HUES64 (cell line): ENCODE results near the gene POU3F3.

Experiments used
- H3K27ac ChIP-seq: 2 replicates; pipeline ENCODE4 v1.7.0; 2013; ENCODE audit warnings: low read depth, low read length, inconsistent platforms
- H3K27me3 ChIP-seq: 2 replicates; pipeline ENCODE4 v1.6.1; 2013; ENCODE audit warnings: mild to moderate bottlenecking, low read length; ENCODE audit not compliant: insufficient read depth
- H3K36me3 ChIP-seq: 2 replicates; pipeline ENCODE4 v1.6.1; 2013; ENCODE audit warnings: mild to moderate bottlenecking, low read length; ENCODE audit not compliant: insufficient read depth
- H3K4me1 ChIP-seq: 2 replicates; pipeline ENCODE4 v1.6.1; 2013; ENCODE audit warnings: mild to moderate bottlenecking, low read length, moderate library complexity; ENCODE audit not compliant: insufficient read depth
- H3K4me3 ChIP-seq: 2 replicates; pipeline ENCODE4 v1.5.1; 2013; ENCODE audit warnings: mild to moderate bottlenecking, low read length, moderate library complexity
- H3K9ac ChIP-seq: 2 replicates; pipeline ENCODE4 v1.6.1; 2013; ENCODE audit warnings: mild to moderate bottlenecking, low read depth, low read length
- H3K9me3 ChIP-seq: 2 replicates; pipeline ENCODE4 v1.6.1; 2013; ENCODE audit warnings: low read depth, low read length; ENCODE audit not compliant: insufficient read depth
- WGBS: fragments of 150-250, 120-280 bp; methylation state at CpG from one replicate; pipeline ENCODE4 v1.1.7; 2013; ENCODE audit warnings: missing lambda C conversion rate; 5-methylcytosine and 5-hydroxymethylcytosine counted together

Gene POU3F3

GRCh38 chr2:104885119-104885782 is 31.3 kb downstream of the POU3F3 start:
- Histone ChIP-seq H3K27me3 (peaks cover 6% of the 10 kb centered on the region; the same call in 1 of the 2 replicates), H3K4me1 (no peaks in the 10 kb centered on the region; the same call in 1 of the 2 replicates), H3K27ac (no peak overlapping the region), H3K36me3 (no peaks in the 10 kb centered on the region), H3K9ac (no peak overlapping the region), H3K9me3 (no peaks in the 10 kb centered on the region), H3K4me3 (no peak overlapping the region)
- 73% methylated on average over 5 of the region's 5 CpGs for WGBS

DNA sequence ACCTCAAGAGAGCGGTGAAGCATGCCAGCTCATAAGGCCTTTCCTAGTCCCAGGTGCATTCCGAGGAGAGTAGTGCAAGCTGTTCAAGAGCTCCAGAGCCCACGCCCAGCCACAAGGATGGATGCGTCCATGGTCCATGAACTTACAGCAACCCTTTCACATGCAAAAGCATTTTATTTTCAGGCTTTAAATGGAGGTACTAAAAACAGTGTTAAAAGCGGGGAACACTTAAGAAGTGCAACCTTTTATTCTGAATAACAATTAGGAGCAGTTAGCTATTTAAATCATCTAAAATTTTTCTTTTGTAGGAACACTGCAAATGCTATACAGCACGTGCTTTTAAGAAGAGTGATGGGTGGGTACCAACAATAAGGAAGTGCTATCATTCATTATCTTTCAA is 33.8 kb downstream of the POU3F3 start:
- H3K27ac ChIP-seq: no peak overlapping the region
- WGBS: 69% methylated on average over 5 of the region's 6 CpGs
- no peaks in the 10 kb centered on the region for H3K36me3 ChIP-seq
- H3K9me3 ChIP-seq: no peaks in the 10 kb centered on the region
- H3K4me1 ChIP-seq: no peaks in the 10 kb centered on the region; the same call in 1 of the 2 replicates
- H3K27me3 ChIP-seq: 0 out of 2 replicates have a peak, but pooled peaks cover 5% of the 10 kb centered on the region
- H3K4me3 ChIP-seq: no peak overlapping the region
- no peak overlapping the region for H3K9ac ChIP-seq

- Histone ChIP-seq H3K27ac (no peak overlapping the region), H3K9ac (no peak overlapping the region)
Observed at GRCh38 chr2:104888489-104889258, 34.8 kb downstream of the POU3F3 start.

GRCh38 chr2:104889291-104889959 is 35.5 kb downstream of the POU3F3 start:
- no peak overlapping the region for H3K27ac ChIP-seq
- H3K27me3 ChIP-seq: no peaks in the 10 kb centered on the region
- H3K9ac ChIP-seq: no peak overlapping the region
- H3K4me3 ChIP-seq: no peak overlapping the region
- no peaks in the 10 kb centered on the region for H3K36me3 ChIP-seq
- no peaks in the 10 kb centered on the region for H3K9me3 ChIP-seq
- H3K4me1 ChIP-seq: no peaks in the 10 kb centered on the region; the same call in 1 of the 2 replicates
- 87% methylated on average over 8 of the region's 8 CpGs for WGBS

More at GRCh38 chr2:104888489-104889258, 34.8 kb downstream of the POU3F3 start:
- WGBS: 95% methylated on average over 6 of the region's 7 CpGs
- H3K4me3 ChIP-seq: no peak overlapping the region
- H3K36me3 ChIP-seq: no peaks in the 10 kb centered on the region
- no peaks in the 10 kb centered on the region for H3K9me3 ChIP-seq
- H3K27me3 ChIP-seq: 0 out of 2 replicates have a peak, but pooled peaks cover 5% of the 10 kb centered on the region
- no peaks in the 10 kb centered on the region; the same call in 1 of the 2 replicates for H3K4me1 ChIP-seq

GRCh38 chr2:104889960-104890684 is 36.2 kb downstream of the POU3F3 start:
- H3K27ac ChIP-seq: no peak overlapping the region
- H3K9me3 ChIP-seq: no peaks in the 10 kb centered on the region
- WGBS: 93% methylated on average over 15 of the region's 15 CpGs
- no peaks in the 10 kb centered on the region for H3K27me3 ChIP-seq
- no peaks in the 10 kb centered on the region for H3K36me3 ChIP-seq
- no peaks in the 10 kb centered on the region; the same call in 1 of the 2 replicates for H3K4me1 ChIP-seq
- no peak overlapping the region for H3K4me3 ChIP-seq
- no peak overlapping the region for H3K9ac ChIP-seq

DNA sequence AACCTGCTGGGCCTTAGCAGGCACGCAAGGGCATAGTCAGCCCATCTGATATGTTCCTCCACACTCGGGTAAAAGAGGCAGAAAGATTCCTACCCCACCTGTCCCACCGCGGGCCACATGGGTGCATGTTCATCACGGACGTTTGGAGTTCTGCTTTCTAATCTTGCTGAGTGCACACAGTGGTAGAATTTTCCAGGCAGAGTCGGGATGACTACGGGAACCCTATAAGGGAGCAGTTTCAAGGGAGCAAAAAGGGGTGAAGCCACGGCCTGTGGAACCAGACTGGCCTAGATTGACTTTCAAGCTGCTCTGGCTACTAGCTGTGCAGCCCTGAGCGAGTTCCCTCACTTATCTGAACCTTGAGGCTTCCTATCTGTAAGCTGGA is 36.8 kb downstream of the POU3F3 start:
- Histone ChIP-seq H3K9ac (no peak overlapping the region), H3K9me3 (no peaks in the 10 kb centered on the region), H3K36me3 (no peaks in the 10 kb centered on the region), H3K4me3 (no peak overlapping the region), H3K27ac (no peak overlapping the region), H3K4me1 (no peaks in the 10 kb centered on the region; the same call in 1 of the 2 replicates), H3K27me3 (no peaks in the 10 kb centered on the region)
- 95% methylated on average over 10 of the region's 10 CpGs for WGBS

GRCh38 chr2:104891145-104891544 is 37.2 kb downstream of the POU3F3 start:
- Histone ChIP-seq H3K27ac (no peak overlapping the region), H3K9me3 (no peaks in the 10 kb centered on the region), H3K4me3 (no peak overlapping the region), H3K36me3 (no peaks in the 10 kb centered on the region), H3K9ac (no peak overlapping the region), H3K27me3 (no peaks in the 10 kb centered on the region), H3K4me1 (no peaks in the 10 kb centered on the region; the same call in 1 of the 2 replicates)
- WGBS: 97% methylated on average over 2 of the region's 2 CpGs

- Histone ChIP-seq H3K36me3 (no peaks in the 10 kb centered on the region), H3K27ac (no peak overlapping the region), H3K4me3 (no peak overlapping the region), H3K4me1 (no peaks in the 10 kb centered on the region), H3K27me3 (no peaks in the 10 kb centered on the region), H3K9ac (no peak overlapping the region), H3K9me3 (no peaks in the 10 kb centered on the region)
- WGBS: 90% methylated on average over 8 of the region's 8 CpGs
Observed at GRCh38 chr2:104896446-104896845, 42.5 kb downstream of the POU3F3 start.

GRCh38 chr2:104897515-104898184 is 43.7 kb downstream of the POU3F3 start:
- Histone ChIP-seq H3K36me3 (no peaks in the 10 kb centered on the region), H3K4me1 (no peaks in the 10 kb centered on the region), H3K4me3 (no peak overlapping the region), H3K27me3 (no peaks in the 10 kb centered on the region), H3K9me3 (no peaks in the 10 kb centered on the region), H3K27ac (no peak overlapping the region), H3K9ac (no peak overlapping the region)
- 95% methylated on average over 8 of the region's 8 CpGs for WGBS

DNA sequence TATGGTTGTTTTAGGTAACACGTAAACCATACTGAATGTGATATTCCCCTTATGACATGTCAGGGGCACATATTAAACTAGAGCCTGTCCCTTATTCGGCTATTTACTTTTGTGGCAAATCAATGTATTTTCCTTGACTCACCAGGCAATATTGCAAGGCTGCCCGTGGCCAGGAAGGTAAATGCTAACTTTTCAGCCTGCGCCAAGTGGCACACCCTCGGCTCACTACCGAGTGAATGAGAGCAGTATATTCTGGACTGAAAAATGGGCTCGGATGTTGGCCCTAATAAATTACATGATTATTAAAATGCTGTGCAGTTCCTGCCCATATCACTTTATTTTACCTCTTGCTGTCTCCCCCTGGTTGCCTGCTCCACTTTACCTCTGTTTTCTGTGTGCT is 46.7 kb downstream of the POU3F3 start:
- 94% methylated on average over 7 of the region's 7 CpGs for WGBS
- no peak overlapping the region for H3K9ac ChIP-seq
- H3K4me3 ChIP-seq: no peak overlapping the region
- H3K27ac ChIP-seq: no peak overlapping the region
- H3K4me1 ChIP-seq: no peaks in the 10 kb centered on the region
- H3K9me3 ChIP-seq: no peaks in the 10 kb centered on the region
- H3K36me3 ChIP-seq: no peaks in the 10 kb centered on the region
- no peaks in the 10 kb centered on the region for H3K27me3 ChIP-seq
